ENCODE measurements around the gene SOX5. TPM values are rescaled to one million over a fixed set of nuclear protein-coding genes. Genes with fewer than 3 reads are reported as not detected.

SOX5 gene
- total RNA-seq, 1 experiment from 2014 or later = not detected

DNA sequence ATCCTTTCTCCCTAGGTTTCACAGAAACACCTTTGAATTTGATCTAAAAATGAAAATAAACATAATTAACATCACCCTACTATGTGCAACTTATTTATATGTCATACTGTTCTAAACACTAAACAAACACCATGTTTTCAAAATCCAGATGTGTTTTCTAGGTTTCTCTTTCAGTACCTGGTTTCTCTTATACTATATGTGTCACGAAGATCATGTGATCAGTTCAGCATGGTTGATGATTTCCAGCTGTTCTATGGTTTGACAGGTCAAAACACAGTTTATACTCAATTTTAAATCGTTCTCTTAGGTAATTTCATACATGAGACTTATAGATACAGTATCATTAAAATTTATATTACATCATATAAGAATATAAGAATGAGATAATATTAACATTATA is 373.1 kb downstream of the SOX5 start:
- Histone ChIP-seq H3K36me3 (no peaks in the 10 kb centered on the region), H3K9me3 (no peaks in the 10 kb centered on the region), H3K4me3 (no peak overlapping the region), H3K27me3 (no peaks in the 10 kb centered on the region)
- no peak for DNase-seq

DNA sequence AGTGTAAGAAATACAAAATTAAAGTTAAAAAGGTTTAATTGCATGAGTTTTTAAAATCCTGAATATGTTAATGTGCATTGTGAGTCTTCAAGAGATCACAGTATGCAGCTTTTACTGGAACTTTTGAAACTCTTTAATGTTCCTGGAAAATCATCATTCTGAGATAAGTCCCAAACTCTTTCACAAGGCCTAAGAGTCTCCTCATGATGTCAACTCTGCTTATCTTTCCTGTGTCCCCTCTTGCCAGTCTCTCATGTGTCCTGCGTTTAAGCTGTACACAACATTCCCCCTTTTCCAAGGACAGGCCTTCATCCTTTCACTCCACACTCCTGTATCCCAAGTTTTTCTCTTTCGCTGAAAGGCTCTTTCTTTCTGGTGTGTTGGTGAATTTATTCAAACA is 380.1 kb downstream of the SOX5 start:
- no peaks in the 10 kb centered on the region for H3K36me3 ChIP-seq
- no peak overlapping the region for H3K4me3 ChIP-seq
- DNase-seq = no peak
- H3K27me3 ChIP-seq = no peaks in the 10 kb centered on the region
- H3K9me3 ChIP-seq = no peaks in the 10 kb centered on the region

DNA sequence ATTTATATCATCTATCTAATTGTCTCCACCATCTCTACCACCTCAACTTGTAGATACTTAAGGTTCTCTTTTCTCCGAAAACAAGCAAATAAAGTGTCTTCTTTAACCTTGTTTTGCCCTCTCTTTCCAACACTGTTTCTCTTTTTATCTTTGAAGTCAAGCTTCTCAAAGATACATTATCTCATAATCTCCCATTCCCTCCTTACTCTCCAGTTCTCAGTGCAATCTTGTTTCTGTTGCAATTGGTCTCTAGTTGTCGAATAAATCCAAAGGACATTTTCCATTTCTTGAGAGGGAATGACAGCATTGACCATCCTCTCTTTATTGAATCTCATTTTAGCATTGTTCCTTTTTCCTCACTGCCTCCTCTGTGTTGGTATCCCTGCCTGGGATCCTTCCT is 383.3 kb downstream of the SOX5 start:
- H3K27me3 ChIP-seq = no peaks in the 10 kb centered on the region
- no peaks in the 10 kb centered on the region for H3K9me3 ChIP-seq
- DNase-seq = no peak
- no peak overlapping the region for H3K4me3 ChIP-seq
- no peaks in the 10 kb centered on the region for H3K36me3 ChIP-seq

DNA sequence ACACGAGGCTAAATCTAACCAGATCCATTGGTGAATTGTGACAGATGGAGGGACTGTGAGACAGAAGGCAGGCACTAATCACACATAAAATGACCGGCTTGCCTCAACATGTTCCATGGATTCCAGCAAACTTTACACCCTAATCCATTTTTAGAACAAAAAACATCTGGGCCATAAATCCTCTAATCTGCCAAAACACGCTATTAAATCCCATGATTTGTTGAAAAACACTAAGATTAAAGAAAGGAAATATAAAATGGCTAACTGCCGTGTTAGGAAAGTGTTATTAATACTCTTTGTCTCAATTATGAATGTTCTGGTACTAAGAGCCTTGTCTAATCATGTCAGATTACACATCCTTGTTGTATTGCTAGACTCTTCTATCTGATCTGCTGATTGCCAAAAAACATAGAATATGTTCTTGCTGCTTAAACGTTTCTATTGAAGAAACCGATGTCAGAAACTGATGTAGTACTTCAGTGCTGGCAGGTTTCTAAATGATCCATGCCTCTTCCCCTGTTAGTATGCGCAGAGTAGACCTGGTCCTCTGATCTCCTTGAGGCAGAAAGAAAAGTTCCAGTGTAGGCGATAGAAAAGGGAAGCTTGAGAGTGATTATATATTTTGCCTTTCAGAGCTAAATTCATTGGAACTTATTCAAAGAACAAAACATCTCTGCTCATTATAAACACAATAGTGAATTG is 384.9 kb downstream of the SOX5 start:
- Histone ChIP-seq H3K9me3 (no peaks in the 10 kb centered on the region), H3K36me3 (no peaks in the 10 kb centered on the region), H3K27me3 (no peaks in the 10 kb centered on the region), H3K4me3 (no peak overlapping the region)
- DNase-seq = no peak

- H3K4me3 ChIP-seq = no peak overlapping the region
- H3K9me3 ChIP-seq = no peaks in the 10 kb centered on the region
- H3K36me3 ChIP-seq = no peaks in the 10 kb centered on the region
- no peak for DNase-seq
- H3K27me3 ChIP-seq = no peaks in the 10 kb centered on the region
These were observed 387.8 kb downstream of the SOX5 start for GRCh38 chr12:23561364-23562345.

GRCh38 chr12:23560611-23561010 is 388.9 kb downstream of the SOX5 start:
- DNase-seq = no peak
- no peaks in the 10 kb centered on the region for H3K36me3 ChIP-seq
- H3K9me3 ChIP-seq = no peaks in the 10 kb centered on the region
- no peaks in the 10 kb centered on the region for H3K27me3 ChIP-seq
- no peak overlapping the region for H3K4me3 ChIP-seq

GRCh38 chr12:23559268-23559753 is 390.2 kb downstream of the SOX5 start:
- H3K4me3 ChIP-seq = no peak overlapping the region
- no peaks in the 10 kb centered on the region for H3K9me3 ChIP-seq
- no peak for DNase-seq
- no peaks in the 10 kb centered on the region for H3K27me3 ChIP-seq
- H3K36me3 ChIP-seq = no peaks in the 10 kb centered on the region

DNA sequence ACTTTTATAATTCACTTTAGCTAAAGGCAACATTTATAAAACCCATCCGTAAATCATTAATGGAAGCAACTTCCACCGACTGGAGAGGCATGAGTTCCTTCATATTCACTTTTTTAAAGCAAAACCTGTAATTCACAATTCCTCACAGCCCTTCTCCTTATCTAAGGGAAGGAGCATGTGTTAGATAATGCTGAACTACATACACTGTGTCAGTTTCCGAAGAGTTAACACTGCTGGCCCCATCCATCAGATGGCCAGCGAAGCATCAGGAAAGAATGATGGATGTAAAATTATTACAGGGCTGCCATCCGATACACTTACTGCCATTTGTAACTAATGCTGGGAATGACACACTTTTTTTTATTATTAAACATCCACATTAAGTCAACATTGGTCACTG is 392.8 kb downstream of the SOX5 start:
- no peaks in the 10 kb centered on the region for H3K9me3 ChIP-seq
- H3K27me3 ChIP-seq = no peaks in the 10 kb centered on the region
- no peak for DNase-seq
- no peaks in the 10 kb centered on the region for H3K36me3 ChIP-seq
- no peak overlapping the region for H3K4me3 ChIP-seq

DNA sequence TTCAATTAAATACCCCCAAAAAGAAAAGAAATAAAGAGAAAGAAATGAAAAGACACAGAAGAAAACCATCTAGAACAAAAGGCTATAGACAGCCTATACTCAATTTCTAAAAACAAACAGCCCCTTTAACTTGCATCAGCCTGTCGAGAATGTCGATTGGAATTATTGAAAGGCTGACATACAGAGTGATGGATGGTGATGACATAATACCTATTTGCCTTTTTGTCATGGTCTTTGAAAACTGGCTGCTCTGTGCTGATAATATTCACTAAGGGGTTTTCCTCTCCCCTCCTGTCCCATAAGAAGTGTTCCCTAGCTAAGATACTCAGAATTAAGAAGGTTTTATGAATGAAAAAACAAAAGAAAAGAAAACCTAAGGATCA is 393.7 kb downstream of the SOX5 start:
- H3K36me3 ChIP-seq = no peaks in the 10 kb centered on the region
- DNase-seq = no peak
- H3K27me3 ChIP-seq = no peaks in the 10 kb centered on the region
- no peak overlapping the region for H3K4me3 ChIP-seq
- H3K9me3 ChIP-seq = no peaks in the 10 kb centered on the region

- Histone ChIP-seq H3K36me3 (no peaks in the 10 kb centered on the region), H3K9me3 (no peaks in the 10 kb centered on the region), H3K4me3 (no peak overlapping the region), H3K27me3 (no peaks in the 10 kb centered on the region)
- DNase-seq = no peak
These were observed 394.2 kb downstream of the SOX5 start for GRCh38 chr12:23555180-23555824.

GRCh38 chr12:23552417-23552816 is 397.1 kb downstream of the SOX5 start:
- H3K36me3 ChIP-seq = no peaks in the 10 kb centered on the region
- H3K9me3 ChIP-seq = no peaks in the 10 kb centered on the region
- H3K4me3 ChIP-seq = no peak overlapping the region
- no peaks in the 10 kb centered on the region for H3K27me3 ChIP-seq
- DNase-seq = no peak

DNA sequence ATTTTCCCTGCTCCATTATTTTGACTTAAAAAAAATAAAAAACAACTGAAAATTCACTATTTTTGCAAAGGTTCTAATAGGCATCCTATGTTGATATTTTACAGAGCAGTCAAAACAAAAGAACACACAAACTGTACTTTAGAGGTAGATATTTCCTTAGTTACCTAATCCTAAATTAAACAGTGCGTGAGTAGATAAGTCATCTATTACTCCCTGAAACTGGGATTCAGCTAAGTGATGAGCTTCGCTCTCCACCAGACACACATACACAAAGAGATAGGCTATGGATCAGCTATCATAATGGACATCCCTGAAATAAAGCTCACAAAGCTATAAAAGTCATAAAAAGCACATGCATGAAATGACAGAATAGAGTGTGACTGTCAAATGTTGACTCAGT is 398.7 kb downstream of the SOX5 start:
- H3K36me3 ChIP-seq = no peaks in the 10 kb centered on the region
- no peak for DNase-seq
- no peaks in the 10 kb centered on the region for H3K9me3 ChIP-seq
- H3K27me3 ChIP-seq = no peaks in the 10 kb centered on the region
- no peak overlapping the region for H3K4me3 ChIP-seq

DNA sequence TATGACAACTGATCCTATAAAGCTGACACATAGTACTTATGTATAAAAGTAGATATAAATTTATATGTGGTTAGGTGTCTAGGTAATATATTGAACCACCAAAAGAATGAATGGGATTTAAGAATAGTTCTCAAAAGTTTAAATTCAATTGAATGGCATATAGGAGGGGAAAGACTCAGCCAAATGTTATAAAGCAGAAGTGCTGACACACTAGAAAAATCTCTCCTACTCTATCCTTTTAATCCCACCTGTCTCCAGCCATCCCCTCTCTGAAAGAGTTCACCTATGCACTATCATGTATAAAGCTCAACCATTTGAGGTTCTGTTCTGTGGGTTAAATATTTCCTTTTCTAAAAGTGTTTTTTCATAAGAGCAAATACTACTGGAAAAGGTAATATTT is 400.7 kb downstream of the SOX5 start:
- no peak for DNase-seq

GRCh38 chr12:23546756-23547155 is 402.7 kb downstream of the SOX5 start:
- no peak overlapping the region for H3K4me3 ChIP-seq
- DNase-seq = no peak

More for the DNA sequence above, 400.7 kb downstream of the SOX5 start:
- Histone ChIP-seq H3K4me3 (no peak overlapping the region), H3K27me3 (no peaks in the 10 kb centered on the region), H3K36me3 (no peaks in the 10 kb centered on the region), H3K9me3 (no peaks in the 10 kb centered on the region)

DNA sequence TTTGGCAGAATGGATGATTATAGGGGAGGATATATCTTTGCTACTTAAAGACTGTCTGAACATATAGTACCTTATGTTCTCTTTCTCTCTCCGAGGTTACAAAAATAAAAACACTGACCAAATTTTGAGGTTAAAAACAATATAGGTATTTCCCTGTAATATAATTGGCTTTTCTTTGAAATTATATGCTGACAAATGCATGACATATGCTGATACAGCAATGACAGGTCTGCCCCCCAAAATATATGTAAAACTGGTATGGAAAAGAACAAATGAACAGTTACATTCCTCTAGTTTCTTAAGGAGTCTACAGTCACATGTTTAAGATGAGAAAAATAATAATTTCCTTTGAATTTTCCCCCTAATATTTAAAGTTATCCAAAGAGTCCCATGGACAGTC is 405.7 kb downstream of the SOX5 start:
- Histone ChIP-seq H3K9me3 (no peaks in the 10 kb centered on the region), H3K27me3 (no peaks in the 10 kb centered on the region)
- DNase-seq = no peak

More at GRCh38 chr12:23546756-23547155, 402.7 kb downstream of the SOX5 start:
- H3K36me3 ChIP-seq = no peaks in the 10 kb centered on the region
- no peaks in the 10 kb centered on the region for H3K9me3 ChIP-seq
- H3K27me3 ChIP-seq = no peaks in the 10 kb centered on the region

DNA sequence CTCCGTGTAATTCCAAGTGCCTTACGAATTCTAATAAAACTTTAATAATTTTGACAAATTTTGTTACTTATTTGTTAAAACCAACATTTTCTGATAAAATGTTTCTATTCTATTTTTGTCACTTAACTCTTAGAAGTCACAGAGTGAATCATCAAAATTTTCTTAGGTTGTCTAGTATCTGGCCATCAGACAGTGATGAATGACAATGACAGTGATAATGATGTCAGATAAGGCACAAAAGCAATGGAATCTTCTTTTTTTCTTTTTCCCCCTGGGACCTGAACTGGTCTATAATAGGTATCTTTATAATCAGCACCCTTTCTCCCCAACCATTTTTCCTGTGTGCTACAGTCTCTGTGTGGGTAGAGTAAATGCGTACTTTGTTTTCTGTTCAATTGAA is 407.3 kb downstream of the SOX5 start:
- DNase-seq = no peak
- H3K4me3 ChIP-seq = no peak overlapping the region
- H3K9me3 ChIP-seq = no peaks in the 10 kb centered on the region
- H3K27me3 ChIP-seq = no peaks in the 10 kb centered on the region
- no peaks in the 10 kb centered on the region for H3K36me3 ChIP-seq

More for the DNA sequence above, 405.7 kb downstream of the SOX5 start:
- H3K4me3 ChIP-seq = no peak overlapping the region
- H3K36me3 ChIP-seq = no peaks in the 10 kb centered on the region

GRCh38 chr12:23540572-23540971 is 408.9 kb downstream of the SOX5 start:
- no peak overlapping the region for H3K4me3 ChIP-seq
- no peaks in the 10 kb centered on the region for H3K27me3 ChIP-seq
- H3K36me3 ChIP-seq = no peaks in the 10 kb centered on the region
- H3K9me3 ChIP-seq = no peaks in the 10 kb centered on the region
- DNase-seq = no peak
